Hepatocyte (in vitro differentiated cells): ENCODE results near the gene UBR1. TPM values are rescaled to one million over a fixed set of nuclear protein-coding genes. Genes with fewer than 3 reads are reported as not detected.
"Not testable (repeated sequence)": the region's sequence is repeated elsewhere in the genome, so short reads cannot be mapped to it uniquely, and the experiment has no call there.

ENCODE experiments used
- DNase-seq: peaks from one replicate; pipeline ENCODE4 v3.0.0-alpha.2; 2016; ENCODE audit warnings: low spot score
- H2AFZ ChIP-seq: fragments of 200-600 bp; sonication (generic); 2 replicates; pipeline ENCODE4 v1.6.0; 2016; ENCODE audit warnings: antibody characterized with exemption, mild to moderate bottlenecking
- H3K27ac ChIP-seq: fragments of 200-600 bp; sonication (generic); 2 replicates; pipeline ENCODE4 v1.5.1; 2016; ENCODE audit warnings: mild to moderate bottlenecking
- H3K27me3 ChIP-seq: fragments of 200-600 bp; sonication (generic); 2 replicates; pipeline ENCODE4 v1.6.1; 2016
- H3K36me3 ChIP-seq: fragments of 200-600 bp; sonication (generic); replicated peaks from 2 replicates; pipeline ENCODE4 v1.5.1; 2016; ENCODE audit warnings: low read depth; ENCODE audit not compliant: insufficient read depth
- H3K4me1 ChIP-seq: fragments of 200-600 bp; sonication (generic); 2 replicates; pipeline ENCODE4 v1.5.1; 2016; ENCODE audit warnings: mild to moderate bottlenecking, moderate library complexity; ENCODE audit not compliant: insufficient read depth
- H3K4me2 ChIP-seq: fragments of 200-600 bp; sonication (generic); 2 replicates; pipeline ENCODE4 v1.6.0; 2016
- H3K4me3 ChIP-seq: fragments of 200-600 bp; sonication (generic); 2 replicates; pipeline ENCODE4 v1.5.1; 2016; ENCODE audit warnings: mild to moderate bottlenecking
- H3K79me2 ChIP-seq: fragments of 200-600 bp; sonication (generic); 2 replicates; pipeline ENCODE4 v1.6.0; 2017; ENCODE audit warnings: mild to moderate bottlenecking
- H3K9me2 ChIP-seq: fragments of 200-600 bp; sonication (generic); replicated peaks from 2 replicates; pipeline ENCODE4 v1.6.0; 2017; ENCODE audit warnings: mild to moderate bottlenecking; ENCODE audit not compliant: insufficient read depth
- H3K9me3 ChIP-seq: fragments of 200-600 bp; sonication (generic); 2 replicates; pipeline ENCODE4 v1.5.1; 2016; ENCODE audit warnings: low read depth, mild to moderate bottlenecking
- H4K20me1 ChIP-seq: fragments of 200-600 bp; sonication (generic); 2 replicates; pipeline ENCODE4 v1.6.0; 2016; ENCODE audit warnings: mild to moderate bottlenecking; ENCODE audit not compliant: insufficient read depth, poor library complexity, severe bottlenecking
- CTCF ChIP-seq: fragments of 200-600 bp; sonication (generic); IDR thresholded peaks from 2 replicates; pipeline ENCODE4 v1.5.1; 2016; ENCODE audit warnings: antibody characterized with exemption, mild to moderate bottlenecking; ENCODE audit not compliant: poor library complexity
- EZH2 ChIP-seq: fragments of 200-600 bp; sonication (generic); IDR thresholded peaks from 2 replicates; pipeline ENCODE4 v1.6.1; 2016; ENCODE audit warnings: antibody characterized with exemption, mild to moderate bottlenecking, borderline replicate concordance
- EZH2phosphoT487 ChIP-seq: fragments of 200-600 bp; sonication (generic); IDR thresholded peaks from one replicate; pipeline ENCODE4 v1.6.1; 2018; ENCODE audit warnings: antibody characterized with exemption, mild to moderate bottlenecking, low read depth, moderate library complexity; ENCODE audit not compliant: unreplicated experiment, severe bottlenecking
- WGBS: methylation state at CpG from one replicate; pipeline ENCODE4 v1.1.6; 2016; ENCODE audit warnings: low lambda C conversion rate; ENCODE audit errors: missing lambda C conversion rate; 5-methylcytosine and 5-hydroxymethylcytosine counted together
- polyA plus RNA-seq: library from polyadenylated mRNA; unstranded; fragments of >200 nt; fragmentation: Nextera tagmentation; extraction: Ambion mirVana; gene quantifications from 2 replicates; pipeline ENCODE4 v1.2.1, GENCODE V29; 2016
- total RNA-seq: library from RNA; depleted of rRNA; stranded (reverse); fragments of >200 nt; gene quantifications from 2 replicates; pipeline ENCODE4 v1.2.3, GENCODE V29; 2014

The UBR1 gene
- total and polyA plus RNA-seq, 2 experiments from 2014 or later: 14.8 to 32.5 TPM

DNA sequence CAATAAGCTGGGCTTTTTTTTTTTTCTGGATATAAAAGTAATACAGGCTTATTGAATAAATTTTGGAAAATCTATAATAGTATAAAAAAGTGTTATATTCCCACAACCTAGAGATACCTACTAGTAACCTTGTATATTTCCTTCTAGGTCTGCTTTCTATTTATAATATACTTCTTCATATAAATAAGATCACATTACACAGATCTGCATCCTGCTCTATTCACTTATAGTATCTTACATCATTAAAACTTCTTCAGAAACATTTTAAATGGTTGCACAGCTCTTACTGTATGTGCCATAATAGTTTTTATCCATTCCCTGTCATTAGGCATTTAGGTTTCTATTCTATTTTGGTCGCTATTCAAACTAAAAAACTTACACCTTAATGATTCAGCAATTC, 98.3 kb downstream of the UBR1 start:
- no peak for DNase-seq
- Histone ChIP-seq H3K27ac (no peak overlapping the region), H4K20me1 (no peaks in the 10 kb centered on the region), H3K9me2 (no peaks in the 10 kb centered on the region), H3K9me3 (no peaks in the 10 kb centered on the region), H3K4me1 (no peaks in the 10 kb centered on the region), H3K27me3 (no peaks in the 10 kb centered on the region), H3K4me3 (no peak overlapping the region), H3K79me2 (no peaks in the 10 kb centered on the region), H3K36me3 (no peaks in the 10 kb centered on the region), H2AFZ (no peak overlapping the region), H3K4me2 (no peak overlapping the region)
- WGBS: 97% methylated on average over 1 of the region's 1 CpG
- TF ChIP-seq EZH2: no peak
- no peak for TF ChIP-seq EZH2phosphoT487
- no peak for TF ChIP-seq CTCF

DNA sequence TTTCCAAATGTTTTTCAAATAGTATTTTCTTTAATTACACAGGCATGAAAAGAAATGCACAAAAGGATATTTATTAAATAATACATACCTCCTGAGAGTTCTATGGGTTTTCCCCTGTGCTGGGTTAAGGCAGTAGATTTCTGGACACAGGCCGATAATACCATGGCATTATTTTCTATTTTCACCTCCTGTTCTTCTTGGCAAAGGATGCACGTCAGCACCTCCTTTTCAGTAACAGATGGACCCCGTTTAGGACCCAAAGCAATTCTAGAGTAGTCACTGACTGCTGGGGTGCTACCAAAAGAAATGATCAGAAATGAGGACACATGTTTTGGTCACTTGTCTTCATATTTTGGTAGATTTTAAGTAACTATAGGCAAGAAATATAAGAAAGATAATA, 98.8 kb downstream of the UBR1 start:
- Histone ChIP-seq H3K4me1 (no peaks in the 10 kb centered on the region), H2AFZ (no peak overlapping the region), H3K79me2 (no peaks in the 10 kb centered on the region), H4K20me1 (no peaks in the 10 kb centered on the region), H3K9me3 (no peaks in the 10 kb centered on the region), H3K27ac (no peak overlapping the region), H3K9me2 (no peaks in the 10 kb centered on the region), H3K36me3 (no peaks in the 10 kb centered on the region), H3K27me3 (no peaks in the 10 kb centered on the region), H3K4me3 (no peak overlapping the region), H3K4me2 (no peak overlapping the region)
- TF ChIP-seq EZH2phosphoT487 (no peak), CTCF (no peak), EZH2 (no peak)
- no peak for DNase-seq
- 97% methylated on average over 3 of the region's 3 CpGs for WGBS

DNA sequence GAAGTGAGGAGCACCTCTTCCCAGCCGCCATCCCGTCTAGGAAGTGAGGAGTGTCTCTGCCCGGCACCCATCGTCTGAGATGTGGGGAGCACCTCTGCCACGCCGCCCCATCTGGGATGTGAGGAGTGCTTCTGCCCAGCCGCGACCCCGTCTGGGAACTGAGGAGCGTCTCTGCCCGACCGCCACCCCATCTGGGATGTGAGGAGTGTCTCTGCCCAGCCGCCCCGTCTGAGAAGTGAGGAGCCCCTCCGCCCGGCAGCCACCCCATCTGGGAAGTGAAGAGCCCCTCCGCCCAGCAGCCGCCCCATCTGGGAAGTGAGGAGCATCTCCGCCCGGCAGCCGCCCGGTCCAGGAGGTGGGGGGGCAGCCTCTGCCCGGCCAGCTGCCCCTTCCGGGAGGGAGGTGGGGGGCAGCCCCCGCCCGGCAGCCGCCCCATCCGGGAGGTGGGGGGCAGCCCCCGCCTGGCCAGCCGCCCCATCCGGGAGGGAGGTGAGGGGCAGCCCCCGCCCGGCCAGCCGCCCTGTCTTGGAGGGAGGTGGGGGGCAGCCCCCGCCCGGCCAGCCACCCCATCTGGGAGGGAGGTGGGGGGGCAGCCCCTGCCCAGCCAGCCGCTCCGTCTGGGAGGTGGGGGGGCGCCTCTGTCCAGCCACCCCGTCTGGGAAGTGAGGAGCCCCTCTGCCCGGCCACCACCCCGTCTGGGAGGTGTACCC, 100.8 kb downstream of the UBR1 start:
- H3K27ac ChIP-seq, H3K36me3 ChIP-seq, DNase-seq, H3K4me1 ChIP-seq, H2AFZ ChIP-seq, H3K79me2 ChIP-seq, H3K4me2 ChIP-seq, H3K27me3 ChIP-seq, H3K4me3 ChIP-seq, H3K9me3 ChIP-seq, H4K20me1 ChIP-seq, H3K9me2 ChIP-seq: not testable (repeated sequence)
- WGBS: 94% methylated on average over 15 of the region's 42 CpGs

DNA sequence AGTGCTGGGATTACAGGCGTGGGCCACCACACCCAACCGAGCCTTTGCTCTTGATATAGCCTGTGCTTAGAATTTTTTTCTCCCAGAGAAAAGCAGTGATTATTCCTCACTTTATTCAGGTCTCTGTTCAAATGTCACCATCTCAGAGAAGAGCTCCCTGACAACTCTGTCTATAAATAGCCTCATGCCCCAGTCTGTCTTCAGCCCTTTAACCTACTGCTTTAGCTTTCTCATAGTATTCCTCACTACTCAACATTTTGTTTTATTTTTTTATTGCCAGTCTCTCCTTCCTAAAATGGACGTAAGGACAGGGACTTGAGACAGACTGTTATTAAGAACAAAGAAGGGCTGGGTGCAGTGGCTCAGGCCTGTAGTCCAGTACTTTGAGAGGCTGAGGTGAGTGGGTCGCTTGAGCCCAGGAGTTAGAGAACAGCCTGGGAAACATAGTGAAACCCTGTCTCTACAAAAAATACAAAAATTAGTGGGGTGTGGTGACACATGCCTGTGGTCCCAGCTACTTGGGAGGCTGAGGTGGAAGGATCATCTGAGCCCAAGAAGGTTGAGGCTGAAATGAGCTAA, 106.5 kb downstream of the UBR1 start:
- WGBS: 97% methylated on average over 4 of the region's 4 CpGs
- Histone ChIP-seq H2AFZ (no peak overlapping the region), H3K36me3 (no peaks in the 10 kb centered on the region)

More for the DNA sequence above, 106.5 kb downstream of the UBR1 start:
- H3K9me2 ChIP-seq: no peaks in the 10 kb centered on the region
- TF ChIP-seq EZH2 (no peak), EZH2phosphoT487 (no peak), CTCF (no peak)
- H3K4me2 ChIP-seq: no peak overlapping the region
- H3K27ac ChIP-seq: no peak overlapping the region
- no peaks in the 10 kb centered on the region for H3K4me1 ChIP-seq
- no peak for DNase-seq
- no peaks in the 10 kb centered on the region for H3K27me3 ChIP-seq
- no peak overlapping the region for H3K4me3 ChIP-seq
- no peaks in the 10 kb centered on the region for H3K9me3 ChIP-seq
- H4K20me1 ChIP-seq: no peaks in the 10 kb centered on the region
- H3K79me2 ChIP-seq: no peaks in the 10 kb centered on the region
